Activated CD4-positive, alpha-beta T cell treated with anti-CD3 and anti-CD28 coated beads, Interleukin-2, amount 50 U/mL, for 4 hours (primary cell): ENCODE results near the gene CRB2.

Source experiments
- DNase-seq, 2 experiments: peaks; one replicate each; pipeline ENCODE4 v3.0.0-alpha.2; 2020

CRB2 gene

GRCh38 chr9:123424552-123425225, 68.7 kb downstream of the CRB2 start:
- no peak for DNase-seq

- DNase-seq, result no peak
Measured at GRCh38 chr9:123425261-123425821, 69.3 kb downstream of the CRB2 start.

GRCh38 chr9:123425836-123426365, 69.9 kb downstream of the CRB2 start:
- DNase-seq, result no peak

GRCh38 chr9:123426406-123426805, 70.4 kb downstream of the CRB2 start:
- no peak for DNase-seq
